Chondrocyte (in vitro differentiated cells): ENCODE data around the gene CHMP4A. TPM values are rescaled to one million over a fixed set of nuclear protein-coding genes. Genes with fewer than 3 reads are reported as not detected.

Experiments
- DNase-seq: peaks from one replicate; pipeline ENCODE4 v3.0.0; 2021; ENCODE audit warnings: mixed read lengths, low spot score
- H3K27ac Mint-ChIP-seq: one replicate; pipeline ENCODE4 v1.8.0; 2021; ENCODE audit warnings: mild to moderate bottlenecking, moderate library complexity, mixed read lengths; ENCODE audit not compliant: unreplicated experiment
- H3K27me3 Mint-ChIP-seq: 2 replicates; pipeline ENCODE4 v1.8.0; 2021; ENCODE audit warnings: low read depth, mixed read lengths
- H3K36me3 Mint-ChIP-seq: 2 replicates; pipeline ENCODE4 v1.8.0; 2021; ENCODE audit warnings: low read depth, mixed read lengths
- H3K4me1 Mint-ChIP-seq: 2 replicates; pipeline ENCODE4 v1.8.0; 2021; ENCODE audit warnings: low read depth, mild to moderate bottlenecking, mixed read lengths
- H3K4me3 Mint-ChIP-seq: one replicate; pipeline ENCODE4 v1.8.0; 2021; ENCODE audit warnings: mild to moderate bottlenecking, moderate library complexity, mixed read lengths; ENCODE audit not compliant: unreplicated experiment
- H3K9me3 Mint-ChIP-seq: 2 replicates; pipeline ENCODE4 v1.8.0; 2021; ENCODE audit warnings: low read depth, mixed read lengths
- total RNA-seq: library from RNA; stranded (reverse); gene quantifications from 3 replicates; pipeline ENCODE4 v1.2.1, GENCODE V29; 2021
- TF ChIP-seq, protein P1 (sequence below): fragments of 200-600 bp; sonication (generic); IDR thresholded peaks from 2 replicates; pipeline ENCODE4 v1.5.0; 2021; ENCODE audit warnings: antibody characterized with exemption, mild to moderate bottlenecking, moderate library complexity

The CHMP4A gene
- total RNA-seq, 1 donor from 2014 or later: 35.3 TPM

DNA sequence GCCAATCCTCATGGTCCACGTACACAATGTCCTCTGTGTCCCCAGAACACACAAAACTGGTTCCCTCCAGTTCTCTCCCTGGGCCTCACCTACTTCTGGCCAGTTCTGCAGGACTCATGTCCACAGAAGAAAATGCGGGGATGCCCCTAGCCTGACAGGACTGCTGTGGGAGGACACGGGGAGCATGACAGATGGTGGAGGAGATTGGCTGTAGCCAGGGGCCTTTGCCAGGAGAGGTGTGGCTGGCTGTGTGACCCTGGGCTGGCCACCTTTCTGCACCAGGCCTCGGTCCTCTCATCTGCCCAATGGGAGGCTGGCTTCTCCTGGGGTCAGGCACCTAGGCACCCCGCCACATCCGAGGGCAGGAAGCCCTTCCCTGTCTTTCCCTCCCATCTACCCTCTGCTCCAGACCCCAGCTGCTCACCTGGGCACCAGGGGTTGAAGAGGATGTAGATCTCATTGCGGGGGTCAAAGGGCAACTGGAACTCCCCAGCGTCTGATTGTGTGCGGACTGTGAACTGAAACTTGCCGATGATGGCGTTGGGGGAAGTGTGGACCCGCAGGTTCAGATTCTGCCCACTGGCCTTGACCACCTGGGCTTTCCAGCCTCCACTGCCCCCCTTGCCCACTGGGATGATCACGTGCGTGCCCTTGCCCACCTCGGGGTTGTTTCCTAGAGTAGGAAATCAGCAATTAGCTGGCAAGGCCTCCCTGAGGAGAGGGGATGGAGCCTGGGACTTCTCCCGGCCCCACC, 46.9 kb upstream of the CHMP4A start:
- H3K36me3 Mint-ChIP-seq: no peaks in the 10 kb centered on the region
- no peaks in the 10 kb centered on the region for H3K9me3 Mint-ChIP-seq
- peak; percentile 63 for DNase-seq
- TF ChIP-seq, protein P1, sequence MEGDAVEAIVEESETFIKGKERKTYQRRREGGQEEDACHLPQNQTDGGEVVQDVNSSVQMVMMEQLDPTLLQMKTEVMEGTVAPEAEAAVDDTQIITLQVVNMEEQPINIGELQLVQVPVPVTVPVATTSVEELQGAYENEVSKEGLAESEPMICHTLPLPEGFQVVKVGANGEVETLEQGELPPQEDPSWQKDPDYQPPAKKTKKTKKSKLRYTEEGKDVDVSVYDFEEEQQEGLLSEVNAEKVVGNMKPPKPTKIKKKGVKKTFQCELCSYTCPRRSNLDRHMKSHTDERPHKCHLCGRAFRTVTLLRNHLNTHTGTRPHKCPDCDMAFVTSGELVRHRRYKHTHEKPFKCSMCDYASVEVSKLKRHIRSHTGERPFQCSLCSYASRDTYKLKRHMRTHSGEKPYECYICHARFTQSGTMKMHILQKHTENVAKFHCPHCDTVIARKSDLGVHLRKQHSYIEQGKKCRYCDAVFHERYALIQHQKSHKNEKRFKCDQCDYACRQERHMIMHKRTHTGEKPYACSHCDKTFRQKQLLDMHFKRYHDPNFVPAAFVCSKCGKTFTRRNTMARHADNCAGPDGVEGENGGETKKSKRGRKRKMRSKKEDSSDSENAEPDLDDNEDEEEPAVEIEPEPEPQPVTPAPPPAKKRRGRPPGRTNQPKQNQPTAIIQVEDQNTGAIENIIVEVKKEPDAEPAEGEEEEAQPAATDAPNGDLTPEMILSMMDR: no peak
- H3K27ac Mint-ChIP-seq: no peak overlapping the region
- H3K27me3 Mint-ChIP-seq: no peaks in the 10 kb centered on the region
- H3K4me3 Mint-ChIP-seq: no peak overlapping the region
- H3K4me1 Mint-ChIP-seq: peaks cover 29% of the 10 kb centered on the region

DNA sequence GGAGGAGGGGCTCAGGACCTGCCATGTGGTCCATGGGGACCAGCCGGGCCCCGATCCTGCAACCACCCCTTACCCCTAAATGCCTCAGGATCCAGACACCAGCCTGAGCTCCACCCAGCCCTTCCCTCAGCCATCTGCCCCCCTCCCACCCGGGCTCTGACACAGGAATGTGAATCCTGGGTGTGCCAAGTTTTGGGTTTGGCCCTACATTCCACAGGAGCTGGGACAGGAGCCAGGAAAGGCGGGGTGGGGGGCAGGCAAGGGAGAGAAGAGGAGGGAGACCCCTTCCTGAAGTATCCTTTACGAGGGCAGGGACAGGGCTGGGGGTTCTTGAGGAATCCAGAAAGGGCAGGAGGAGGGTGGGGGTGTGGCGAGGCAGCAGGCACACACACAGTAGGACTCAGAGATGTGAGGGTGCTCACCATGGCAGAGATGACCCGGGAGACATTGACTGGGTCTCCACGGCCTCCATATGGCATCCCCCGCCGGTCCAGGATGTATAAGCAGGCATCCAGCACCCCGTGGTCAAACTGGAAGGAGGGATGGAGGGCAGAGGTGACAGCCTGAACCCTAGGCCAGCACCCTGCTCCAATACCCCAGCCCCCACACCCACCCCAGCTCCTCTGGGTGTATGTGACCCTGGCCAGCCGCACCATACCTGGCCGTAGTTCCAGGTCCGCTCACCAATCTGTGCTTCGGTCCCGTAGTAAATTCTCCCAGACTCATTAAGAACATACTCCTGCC, 46.2 kb upstream of the CHMP4A start:
- no peak overlapping the region for H3K4me3 Mint-ChIP-seq
- H3K4me1 Mint-ChIP-seq: peaks cover 29% of the 10 kb centered on the region
- DNase-seq: peak; percentile 78
- H3K9me3 Mint-ChIP-seq: no peaks in the 10 kb centered on the region
- no peaks in the 10 kb centered on the region for H3K27me3 Mint-ChIP-seq
- H3K36me3 Mint-ChIP-seq: peaks cover 1% of the 10 kb centered on the region
- H3K27ac Mint-ChIP-seq: peak overlapping the region; percentile 17
- TF ChIP-seq, protein P1: no peak

GRCh38 chr14:24258548-24259265, 45.4 kb upstream of the CHMP4A start:
- Mint-ChIP-seq H3K4me3 (no peak overlapping the region), H3K4me1 (peaks cover 29% of the 10 kb centered on the region), H3K9me3 (no peaks in the 10 kb centered on the region), H3K36me3 (peaks cover 4% of the 10 kb centered on the region), H3K27me3 (no peaks in the 10 kb centered on the region), H3K27ac (peak overlapping the region; percentile 17)
- TF ChIP-seq, protein P1: no peak
- peak; percentile 81 for DNase-seq

GRCh38 chr14:24258119-24258518, 44.8 kb upstream of the CHMP4A start:
- TF ChIP-seq, protein P1: no peak
- no peaks in the 10 kb centered on the region for H3K27me3 Mint-ChIP-seq
- no peak overlapping the region for H3K27ac Mint-ChIP-seq
- H3K4me3 Mint-ChIP-seq: no peak overlapping the region
- peaks cover 4% of the 10 kb centered on the region for H3K36me3 Mint-ChIP-seq
- H3K4me1 Mint-ChIP-seq: peaks cover 29% of the 10 kb centered on the region
- DNase-seq: peak; percentile 82
- H3K9me3 Mint-ChIP-seq: no peaks in the 10 kb centered on the region

- no peak overlapping the region for H3K4me3 Mint-ChIP-seq
- H3K27me3 Mint-ChIP-seq: no peaks in the 10 kb centered on the region
- no peaks in the 10 kb centered on the region for H3K9me3 Mint-ChIP-seq
- TF ChIP-seq, protein P1: no peak
- H3K36me3 Mint-ChIP-seq: peaks cover 4% of the 10 kb centered on the region
- peaks cover 35% of the 10 kb centered on the region for H3K4me1 Mint-ChIP-seq
- H3K27ac Mint-ChIP-seq: peak overlapping the region; percentile 85
- peak; percentile 41 for DNase-seq
These were observed 43.7 kb upstream of the CHMP4A start for GRCh38 chr14:24256960-24257359.
